HEK293 (cell line): ENCODE results near the gene C19orf12.
A peak's percentile ranks its signal among the peaks of the same experiment; 100 is the strongest.

ENCODE experiments used
- BCL11B ChIP-seq: fragments of 450-650 bp; formaldehyde crosslinking; IDR thresholded peaks from 2 replicates; pipeline ENCODE4 v1.5.1; 2016; ENCODE audit warnings: low read depth, missing biosample characterization, missing genetic modification characterization
- GLIS2 ChIP-seq: fragments of 450-650 bp; formaldehyde crosslinking; IDR thresholded peaks from 2 replicates; pipeline ENCODE4 v1.5.1; 2016; ENCODE audit warnings: missing biosample characterization, missing genetic modification characterization
- KLF1 ChIP-seq: fragments of 450-650 bp; formaldehyde crosslinking; IDR thresholded peaks from 2 replicates; pipeline ENCODE4 v1.5.1; 2016; ENCODE audit warnings: missing biosample characterization, missing genetic modification characterization
- OVOL3 ChIP-seq: fragments of 450-650 bp; formaldehyde crosslinking; IDR thresholded peaks from 2 replicates; pipeline ENCODE4 v1.5.1; 2016; ENCODE audit warnings: missing biosample characterization, missing genetic modification characterization
- PRDM2 ChIP-seq: fragments of 450-650 bp; formaldehyde crosslinking; IDR thresholded peaks from 2 replicates; pipeline ENCODE4 v1.5.1; 2016; ENCODE audit warnings: missing biosample characterization, missing genetic modification characterization, borderline replicate concordance
- PRDM6 ChIP-seq: fragments of 450-650 bp; formaldehyde crosslinking; IDR thresholded peaks from 2 replicates; pipeline ENCODE4 v1.5.1; 2017; ENCODE audit warnings: missing biosample characterization, missing genetic modification characterization
- SETDB1 ChIP-seq: IDR thresholded peaks from one replicate; pipeline ENCODE4 v1.6.1; 2017; ENCODE audit warnings: mild to moderate bottlenecking, low read length, moderate library complexity, mixed read lengths; ENCODE audit not compliant: insufficient read length
- SP2 ChIP-seq: fragments of 450-650 bp; formaldehyde crosslinking; IDR thresholded peaks from 2 replicates; pipeline ENCODE4 v1.5.1; 2016; ENCODE audit warnings: missing biosample characterization, missing genetic modification characterization
- TCF7L2 ChIP-seq: IDR thresholded peaks from 2 replicates; pipeline ENCODE4 v1.6.1; 2011; ENCODE audit warnings: low read depth, mild to moderate bottlenecking, inconsistent platforms, low read length, moderate library complexity, borderline replicate concordance
- YY2 ChIP-seq: fragments of 450-650 bp; formaldehyde crosslinking; IDR thresholded peaks from 2 replicates; pipeline ENCODE4 v1.5.1; 2016; ENCODE audit warnings: missing biosample characterization, missing genetic modification characterization
- ZFP37 ChIP-seq: fragments of 450-650 bp; formaldehyde crosslinking; IDR thresholded peaks from 2 replicates; pipeline ENCODE4 v1.5.1; 2016; ENCODE audit warnings: missing biosample characterization, missing genetic modification characterization
- ZFP41 ChIP-seq: fragments of 450-650 bp; formaldehyde crosslinking; IDR thresholded peaks from 2 replicates; pipeline ENCODE4 v1.5.1; 2016; ENCODE audit warnings: missing biosample characterization, missing genetic modification characterization, borderline replicate concordance
- ZNF16 ChIP-seq: fragments of 450-650 bp; formaldehyde crosslinking; IDR thresholded peaks from 2 replicates; pipeline ENCODE4 v1.5.1; 2016; ENCODE audit warnings: low read depth, missing biosample characterization, missing genetic modification characterization
- ZNF2 ChIP-seq: fragments of 450-650 bp; formaldehyde crosslinking; IDR thresholded peaks from 2 replicates; pipeline ENCODE4 v1.5.1; 2016; ENCODE audit warnings: missing biosample characterization, missing genetic modification characterization
- ZNF202 ChIP-seq: fragments of 450-650 bp; formaldehyde crosslinking; IDR thresholded peaks from 2 replicates; pipeline ENCODE4 v1.5.1; 2016; ENCODE audit warnings: missing biosample characterization, missing genetic modification characterization, borderline replicate concordance
- ZNF223 ChIP-seq: fragments of 450-650 bp; formaldehyde crosslinking; IDR thresholded peaks from 2 replicates; pipeline ENCODE4 v1.5.1; 2016; ENCODE audit warnings: missing biosample characterization, missing genetic modification characterization
- ZNF24 ChIP-seq: fragments of 450-650 bp; formaldehyde crosslinking; IDR thresholded peaks from 2 replicates; pipeline ENCODE4 v1.5.1; 2016; ENCODE audit warnings: missing biosample characterization, missing genetic modification characterization
- ZNF266 ChIP-seq: fragments of 450-650 bp; formaldehyde crosslinking; IDR thresholded peaks from 2 replicates; pipeline ENCODE4 v1.5.1; 2016; ENCODE audit warnings: missing biosample characterization, missing genetic modification characterization, low read depth
- ZNF274 ChIP-seq, 2 experiments: fragments of 200-500 bp in 1 of 2; fragments of 450-650 bp in 1 of 2; sonication (Bioruptor generic) in 1 of 2; formaldehyde crosslinking in 1 of 2; IDR thresholded peaks; 2 replicates each; pipeline versions ENCODE4 v1.5.1 to v1.6.1; 2014 to 2016; ENCODE audit warnings: borderline replicate concordance in 1 of 2, inconsistent platforms in 1 of 2, low read length in 1 of 2, missing biosample characterization in 1 of 2, missing genetic modification characterization in 1 of 2
- ZNF311 ChIP-seq: fragments of 450-650 bp; formaldehyde crosslinking; IDR thresholded peaks from 2 replicates; pipeline ENCODE4 v1.5.1; 2017; ENCODE audit warnings: missing biosample characterization, missing genetic modification characterization, borderline replicate concordance
- ZNF341 ChIP-seq: fragments of 450-650 bp; formaldehyde crosslinking; IDR thresholded peaks from 2 replicates; pipeline ENCODE4; 2016; ENCODE audit warnings: low read depth, missing biosample characterization, missing genetic modification characterization
- ZNF366 ChIP-seq: fragments of 450-650 bp; formaldehyde crosslinking; conservative IDR thresholded peaks from 2 replicates; pipeline ENCODE4 v1.5.1; 2016; ENCODE audit warnings: missing biosample characterization, missing genetic modification characterization
- ZNF488 ChIP-seq: fragments of 450-650 bp; formaldehyde crosslinking; IDR thresholded peaks from 2 replicates; pipeline ENCODE4 v1.5.1; 2016; ENCODE audit warnings: missing biosample characterization, missing genetic modification characterization
- ZNF510 ChIP-seq: fragments of 450-650 bp; formaldehyde crosslinking; IDR thresholded peaks from 2 replicates; pipeline ENCODE4 v1.5.1; 2018; ENCODE audit warnings: mild to moderate bottlenecking, missing genetic modification characterization, missing biosample characterization; ENCODE audit not compliant: insufficient replicate concordance
- ZNF514 ChIP-seq: fragments of 450-650 bp; formaldehyde crosslinking; IDR thresholded peaks from 2 replicates; pipeline ENCODE4 v1.5.1; 2016; ENCODE audit warnings: missing biosample characterization, missing genetic modification characterization
- ZNF529 ChIP-seq: fragments of 450-650 bp; formaldehyde crosslinking; IDR thresholded peaks from 2 replicates; pipeline ENCODE4 v1.5.1; 2017; ENCODE audit warnings: missing genetic modification characterization, missing biosample characterization; ENCODE audit not compliant: insufficient replicate concordance
- ZNF558 ChIP-seq: fragments of 450-650 bp; formaldehyde crosslinking; IDR thresholded peaks from 2 replicates; pipeline ENCODE4 v1.5.1; 2016; ENCODE audit warnings: missing biosample characterization, missing genetic modification characterization
- ZNF621 ChIP-seq: fragments of 450-650 bp; formaldehyde crosslinking; IDR thresholded peaks from 2 replicates; pipeline ENCODE4 v1.5.1; 2017; ENCODE audit warnings: missing biosample characterization, missing genetic modification characterization
- ZNF645 ChIP-seq: fragments of 450-650 bp; formaldehyde crosslinking; IDR thresholded peaks from 2 replicates; pipeline ENCODE4; 2016; ENCODE audit warnings: missing biosample characterization, missing genetic modification characterization
- ZNF701 ChIP-seq: fragments of 450-650 bp; formaldehyde crosslinking; IDR thresholded peaks from 2 replicates; pipeline ENCODE4 v1.5.1; 2016; ENCODE audit warnings: missing biosample characterization, missing genetic modification characterization
- ZNF747 ChIP-seq: fragments of 450-650 bp; formaldehyde crosslinking; IDR thresholded peaks from 2 replicates; pipeline ENCODE4 v1.5.1; 2016; ENCODE audit warnings: missing biosample characterization, missing genetic modification characterization

C19orf12 gene

GRCh38 chr19:29671393-29672160, 43.5 kb downstream of the C19orf12 start (continued):
- TF ChIP-seq PRDM2 = no peak
- TF ChIP-seq TCF7L2 = no peak
- TF ChIP-seq ZNF311 (tag by site-specific recombination) = peak; percentile 94; the same call in 1 of the 2 replicates
- TF ChIP-seq ZNF558 = no peak
- no peak for TF ChIP-seq ZNF529 (tag by site-specific recombination)
- TF ChIP-seq ZNF274 (IDR thresholded peaks at IDR 0.05; ENCODE audit: low read length) = no peak
- no peak for TF ChIP-seq ZNF274 (tag by site-specific recombination; IDR thresholded peaks at IDR 0.05; ENCODE audit: borderline replicate concordance)
- no peak for TF ChIP-seq ZNF2
- TF ChIP-seq GLIS2 (tag by site-specific recombination) = no peak; the same call in 1 of the 2 replicates
- TF ChIP-seq ZFP41 (tag by site-specific recombination) = no peak
- TF ChIP-seq BCL11B (tag by site-specific recombination) = no peak
- TF ChIP-seq ZNF202 = no peak
- no peak for TF ChIP-seq ZNF223 (tag by site-specific recombination)
- TF ChIP-seq ZNF621 = peak; percentile 93; the same call in 1 of the 2 replicates
- TF ChIP-seq PRDM6 (tag by site-specific recombination) = no peak
- TF ChIP-seq ZNF488 (tag by site-specific recombination) = no peak
- no peak for TF ChIP-seq ZNF514 (tag by site-specific recombination)
- TF ChIP-seq ZNF16 = no peak
- TF ChIP-seq YY2 (tag by site-specific recombination) = no peak
- no peak for TF ChIP-seq ZNF747 (tag by site-specific recombination)
- TF ChIP-seq KLF1 = no peak
- TF ChIP-seq ZNF266 = no peak
- TF ChIP-seq ZNF645 (tag by site-specific recombination) = peak; percentile 14; the same call in 1 of the 2 replicates
- peak; percentile 49; the same call in 1 of the 2 replicates for TF ChIP-seq ZNF366 (tag by site-specific recombination)
- no peak for TF ChIP-seq OVOL3 (tag by site-specific recombination)
- no peak for TF ChIP-seq ZNF510 (tag by site-specific recombination)
- TF ChIP-seq ZFP37 (tag by site-specific recombination) = no peak
- no peak for TF ChIP-seq SP2 (tag by site-specific recombination)
- no peak for TF ChIP-seq ZNF701
- TF ChIP-seq ZNF24 (tag by site-specific recombination) = no peak
- TF ChIP-seq SETDB1 = no peak
- TF ChIP-seq ZNF341 (tag by site-specific recombination) = no peak
